NT2/D1 (cell line): ENCODE data around the gene ESD.

ENCODE experiments used
- SUZ12 ChIP-seq: IDR thresholded peaks from 2 replicates; pipeline ENCODE4 v1.6.1; 2011; ENCODE audit not compliant: insufficient read length, insufficient read depth; ENCODE audit errors: extremely low read depth
- YY1 ChIP-seq: IDR thresholded peaks from 2 replicates; pipeline ENCODE4 v1.6.1; 2011; ENCODE audit not compliant: insufficient read length, insufficient read depth
- ZNF274 ChIP-seq: IDR thresholded peaks from 2 replicates; pipeline ENCODE4 v1.6.1; 2011; ENCODE audit warnings: mild to moderate bottlenecking, low read depth, low read length

DNA sequence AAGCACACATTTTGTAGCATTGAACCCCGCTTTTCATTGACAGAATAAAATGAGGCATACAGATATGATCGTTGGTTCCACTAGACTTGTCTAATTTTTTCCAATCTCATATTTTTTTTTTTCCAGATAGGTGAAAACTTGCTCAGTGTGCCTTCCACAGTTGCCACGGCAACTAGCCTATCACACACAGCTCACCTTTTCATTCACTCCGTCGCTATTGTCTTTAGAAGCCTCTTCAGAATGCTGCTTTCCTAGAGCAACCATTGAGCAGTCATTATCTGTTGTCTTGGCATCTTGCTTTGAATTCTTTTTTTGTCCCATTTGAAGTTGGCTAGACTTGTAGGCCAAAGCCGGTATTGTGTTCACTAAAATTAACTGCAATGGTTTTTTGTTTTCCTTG lies 37.7 kb upstream of the ESD start:
- no peak for TF ChIP-seq SUZ12
- TF ChIP-seq ZNF274, result no peak
- no peak for TF ChIP-seq YY1
